OCI-M2 (cell line): ENCODE measurements around the gene CACNB1.

Experiments used
- DNase-seq: peaks from one replicate; lab custom pipeline; 2025; ENCODE audit not compliant: unreplicated experiment; lab: John Stamatoyannopoulos, UW

The CACNB1 gene

DNA sequence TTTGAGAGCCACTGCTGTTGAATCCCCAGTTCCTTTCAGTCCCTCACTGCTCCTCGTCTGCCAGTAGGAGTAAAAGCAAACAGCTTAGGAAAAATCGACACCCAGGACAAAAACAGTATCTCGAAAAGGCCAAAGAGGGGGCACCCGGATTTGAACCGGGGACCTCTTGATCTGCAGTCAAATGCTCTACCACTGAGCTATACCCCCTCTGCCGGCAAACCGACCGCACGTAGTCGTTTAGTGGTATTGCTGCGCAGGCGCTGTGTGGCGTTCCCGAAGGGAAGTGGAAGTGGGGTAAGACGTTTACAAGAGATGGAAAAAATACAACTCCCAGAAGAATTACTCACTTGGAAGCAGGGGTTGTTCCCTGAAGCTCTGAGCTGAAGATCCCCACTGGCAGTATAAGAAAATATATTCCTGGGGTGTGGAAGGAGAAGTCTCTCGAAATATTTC, 43.8 kb downstream of the CACNB1 start:
- DNase-seq: peak; percentile 60

DNA sequence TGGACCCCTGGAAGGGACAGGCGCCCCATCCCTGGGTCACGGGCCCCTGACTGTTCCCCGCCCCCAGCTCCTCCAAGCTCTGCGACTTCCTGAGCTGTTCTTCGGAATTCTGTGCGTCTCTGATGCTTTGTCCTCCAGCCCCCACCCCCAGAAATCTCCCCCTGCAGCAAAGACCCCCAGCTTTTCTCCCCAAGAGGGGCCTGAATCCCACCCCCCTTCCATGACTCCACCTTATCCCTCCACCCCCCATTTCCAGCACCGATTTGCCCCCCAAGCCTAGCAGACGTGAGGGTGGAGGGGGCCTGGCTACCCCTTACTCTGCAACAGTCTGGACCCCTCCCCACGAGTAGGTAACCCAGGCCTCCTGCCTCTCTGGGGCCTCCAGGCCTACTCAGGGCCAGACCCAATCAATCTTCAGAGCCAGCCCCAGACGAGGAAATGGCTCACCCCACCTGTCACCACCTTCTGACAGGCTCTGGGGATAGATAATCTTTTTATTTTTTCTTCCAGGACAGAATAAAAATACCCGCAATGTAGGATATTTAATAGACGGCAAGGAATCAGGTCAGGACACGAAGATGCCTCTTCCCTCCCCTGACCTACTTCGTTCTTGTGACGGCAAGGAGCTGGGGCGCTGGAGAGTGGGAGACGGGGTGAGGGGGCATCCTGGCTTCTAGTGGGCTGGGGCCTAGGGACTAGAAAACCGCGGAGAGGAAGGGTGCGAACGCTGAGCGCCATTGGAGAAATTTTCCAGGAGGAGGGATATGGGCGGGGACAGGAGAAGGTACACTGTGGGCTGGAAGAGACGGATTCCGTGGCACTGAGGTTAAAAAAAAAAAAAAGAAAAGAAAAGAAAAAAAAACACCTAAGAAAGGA, 45.3 kb downstream of the CACNB1 start:
- DNase-seq: no peak

DNA sequence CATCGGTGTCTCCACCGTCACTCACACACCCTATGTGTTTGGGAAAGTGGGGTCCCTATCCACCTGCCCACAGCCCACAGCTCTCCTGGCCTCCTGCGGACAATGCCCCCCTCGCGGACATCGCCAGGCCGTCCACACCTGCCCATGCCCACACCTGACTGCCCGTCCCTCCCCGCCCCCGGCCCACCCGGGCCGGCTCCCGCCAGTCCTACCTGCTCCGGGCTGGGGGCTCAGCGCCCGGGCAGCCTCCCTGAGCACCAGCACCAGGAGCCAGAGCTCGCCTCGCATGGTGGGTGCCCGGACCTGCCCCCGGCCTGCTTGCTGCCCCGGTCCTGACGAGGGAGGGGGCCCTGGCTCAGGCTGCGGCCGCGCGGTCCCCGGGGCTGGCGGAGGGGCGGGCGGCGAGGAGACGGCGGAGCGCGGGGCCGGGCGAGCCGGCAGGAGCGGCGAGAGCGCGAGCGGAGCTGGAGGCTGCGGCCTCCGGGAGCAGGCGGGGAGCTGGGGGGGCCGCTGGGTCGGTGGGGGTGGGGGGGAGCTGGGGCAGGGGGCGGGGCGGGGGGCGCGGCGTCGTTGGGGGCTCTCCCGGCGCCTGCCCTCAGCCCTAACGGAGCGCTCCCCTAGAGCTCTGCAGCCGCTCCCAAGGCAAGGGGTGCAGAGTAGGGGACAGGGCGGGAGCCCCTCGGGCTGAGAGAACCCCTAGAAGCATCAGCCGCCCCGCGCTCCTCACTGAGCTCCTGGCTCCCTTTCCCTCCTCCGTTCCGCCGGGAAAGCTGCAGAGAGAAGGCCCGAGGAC, 46.1 kb downstream of the CACNB1 start, which contains the start of gene PLXDC1:
Gene PLXDC1, minus strand, starts transcription at position 488 of the 793 bp plus-strand sequence. Its CDS starts 200 bp downstream, at position 288.
- no peak for DNase-seq

DNA sequence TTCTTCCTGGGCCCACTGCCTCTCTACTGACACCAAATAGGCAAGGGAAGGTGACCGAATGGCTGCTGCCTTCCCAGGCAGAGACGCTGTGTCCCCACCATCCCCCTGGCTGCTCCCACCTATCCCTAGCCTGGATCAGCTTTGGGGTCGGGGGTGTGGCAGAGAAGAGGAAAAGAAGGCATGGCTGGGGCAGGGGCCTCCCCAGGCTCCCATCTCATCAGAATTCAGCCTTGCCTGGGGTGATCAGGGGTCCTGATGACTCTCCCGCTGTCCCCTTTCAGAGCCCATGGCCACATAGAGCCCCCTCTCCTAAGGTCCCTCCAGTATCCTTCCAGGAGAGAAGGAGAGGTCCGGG, 46.7 kb downstream of the CACNB1 start:
- no peak for DNase-seq

DNA sequence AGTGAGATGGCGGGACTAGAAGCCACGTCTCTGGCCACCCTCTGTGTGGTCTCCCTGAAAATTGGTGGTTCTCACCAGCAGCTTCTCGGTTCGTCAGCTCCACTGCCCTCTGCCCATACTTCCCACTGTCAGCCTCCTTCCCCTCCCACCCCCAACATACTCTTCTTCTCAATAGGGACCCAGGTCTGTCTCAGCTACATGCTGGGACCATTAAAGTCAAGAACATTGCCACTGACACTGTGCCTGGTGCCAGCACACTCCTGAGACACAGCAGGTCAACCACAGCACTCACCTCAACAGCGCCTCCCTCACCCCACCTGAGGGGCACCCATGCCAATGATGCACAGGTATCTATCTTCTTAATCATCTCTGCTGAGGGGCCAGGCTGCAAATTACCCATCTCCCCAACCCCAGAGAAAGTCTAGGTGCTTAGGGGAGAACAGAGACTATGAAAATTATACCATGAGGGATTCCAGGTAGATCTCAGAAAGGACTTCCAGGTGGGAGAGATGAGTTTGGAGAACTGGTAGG, 47.3 kb downstream of the CACNB1 start:
- no peak for DNase-seq

- no peak for DNase-seq
These were observed 50.0 kb downstream of the CACNB1 start for GRCh38 chr17:39147221-39148185.

GRCh38 chr17:39146273-39146672, 51.2 kb downstream of the CACNB1 start:
- no peak for DNase-seq

DNA sequence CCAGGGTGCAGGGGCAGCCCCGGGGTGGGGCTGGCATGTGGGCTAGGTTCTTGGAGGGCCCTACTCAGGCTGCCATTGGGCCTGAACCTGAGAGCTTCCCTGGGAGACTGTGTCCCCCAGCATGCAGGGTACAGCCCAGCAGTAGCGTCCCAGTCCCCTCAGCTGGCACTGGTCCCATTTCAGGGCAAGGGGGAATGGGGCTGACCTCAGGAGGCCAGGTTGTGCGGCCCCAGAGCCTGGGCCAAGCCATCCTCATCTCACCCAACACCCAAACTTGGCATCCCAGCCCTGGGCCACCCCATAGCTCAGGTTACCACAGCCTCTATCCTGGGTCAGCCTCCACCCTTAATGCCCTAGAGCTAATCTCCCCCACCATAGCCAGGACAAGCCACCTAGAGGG, 52.3 kb downstream of the CACNB1 start:
- no peak for DNase-seq

GRCh38 chr17:39144416-39144840, 53.0 kb downstream of the CACNB1 start:
- DNase-seq: no peak

GRCh38 chr17:39143552-39144093, 53.8 kb downstream of the CACNB1 start:
- no peak for DNase-seq

DNA sequence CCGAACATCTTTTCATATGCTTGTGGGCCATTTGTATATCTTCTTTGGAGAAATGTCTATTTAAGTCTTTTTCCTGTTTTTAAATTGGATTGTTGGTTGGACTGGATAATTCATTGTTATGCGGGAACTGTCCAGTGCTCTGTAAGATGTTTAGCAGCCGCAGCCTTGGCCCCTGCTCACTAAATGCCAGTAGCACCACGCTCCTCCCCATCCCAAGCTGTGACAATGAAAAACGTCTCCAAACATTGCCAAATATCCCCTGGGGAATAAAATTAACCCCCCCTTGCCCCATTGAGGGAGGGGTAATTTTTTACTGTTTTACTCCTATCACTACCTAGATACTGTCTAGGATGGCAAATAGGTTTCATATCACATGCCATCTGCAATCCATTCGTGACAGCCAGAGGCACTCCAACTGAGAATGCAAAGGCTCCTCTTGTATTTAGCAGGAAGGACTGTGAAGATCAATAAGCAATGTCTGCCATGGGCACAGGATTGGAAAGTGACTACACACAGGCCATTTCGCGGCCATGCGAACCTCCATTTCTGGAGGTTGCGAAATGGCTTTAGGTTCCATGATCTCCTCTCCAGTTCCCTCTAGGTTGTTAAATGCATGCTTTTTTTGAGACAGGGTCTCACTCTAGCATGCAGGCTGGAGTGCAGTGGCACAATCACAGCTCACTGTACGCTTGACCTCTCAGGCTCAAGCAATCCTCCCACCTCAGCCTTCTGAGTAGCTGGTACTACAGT, 55.4 kb downstream of the CACNB1 start:
- DNase-seq: no peak

DNA sequence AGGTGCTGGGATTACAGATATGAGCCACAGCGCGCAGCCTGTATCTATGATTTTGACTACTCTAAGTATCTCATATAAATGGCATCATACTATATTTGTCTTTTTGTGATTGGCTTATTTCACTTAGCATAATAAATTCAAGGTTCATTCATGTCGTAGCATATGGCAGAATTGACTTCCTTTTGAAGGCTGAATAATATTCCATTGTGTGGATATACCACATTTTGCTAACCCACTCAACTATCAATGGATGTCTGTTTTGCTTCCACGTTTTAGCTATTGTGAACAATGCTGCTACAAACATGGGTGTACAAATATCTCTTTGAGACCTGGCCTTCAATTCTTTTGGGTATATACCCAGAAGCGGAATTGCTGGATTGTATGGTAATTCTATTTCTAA, 56.2 kb downstream of the CACNB1 start:
- no peak for DNase-seq

DNA sequence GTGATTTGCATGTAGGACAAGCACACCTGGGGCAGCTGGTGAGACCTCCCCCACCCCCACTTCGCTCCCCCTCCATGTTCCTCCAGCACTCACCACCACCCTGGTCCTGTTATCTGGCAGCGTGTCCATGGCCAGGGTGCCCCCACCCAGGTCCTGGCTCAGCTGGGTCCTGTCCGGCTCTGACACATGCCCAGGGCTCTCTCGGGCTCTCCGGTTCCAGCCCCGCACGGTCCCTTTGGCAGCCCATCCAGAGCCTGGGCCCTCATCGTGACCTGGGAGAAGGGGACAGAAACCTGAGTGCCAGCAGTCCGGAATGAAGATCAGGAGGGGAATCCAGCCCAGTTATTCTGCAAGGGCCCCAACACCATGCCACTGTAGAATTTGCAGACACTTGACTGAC, 57.9 kb downstream of the CACNB1 start:
- no peak for DNase-seq

GRCh38 chr17:39139161-39139511, 58.3 kb downstream of the CACNB1 start:
- no peak for DNase-seq

GRCh38 chr17:39138431-39139160, 58.9 kb downstream of the CACNB1 start:
- no peak for DNase-seq

- no peak for DNase-seq
These were observed 62.6 kb downstream of the CACNB1 start for GRCh38 chr17:39134878-39135277.

- DNase-seq: no peak
These were observed 65.3 kb downstream of the CACNB1 start for GRCh38 chr17:39132192-39132610.

GRCh38 chr17:39131616-39132015, 65.9 kb downstream of the CACNB1 start:
- DNase-seq: no peak

- no peak for DNase-seq
These were observed 67.3 kb downstream of the CACNB1 start for GRCh38 chr17:39130205-39130604.
